ENCODE data around the gene MLLT3.

MLLT3 gene

DNA sequence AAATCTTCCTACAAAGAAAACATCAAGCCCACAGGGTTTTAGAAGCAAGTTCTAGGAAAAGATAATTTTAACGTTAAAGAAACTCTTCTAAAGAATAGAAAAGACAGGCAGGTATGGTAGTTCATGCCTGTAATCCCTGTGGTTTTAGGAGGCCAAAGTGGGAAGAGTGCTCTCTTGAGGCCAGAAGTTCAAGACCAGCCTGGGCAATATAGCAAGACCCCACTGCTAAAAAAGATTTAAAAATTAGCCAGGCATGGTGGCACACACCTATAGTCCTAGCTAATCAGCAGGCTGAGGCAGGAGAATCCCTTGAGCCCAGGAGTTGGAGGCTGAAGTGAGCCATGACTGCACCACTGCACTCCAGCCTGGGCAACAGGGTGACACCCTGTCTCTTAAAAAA lies 193.3 kb downstream of the MLLT3 start:
- no peaks in the 10 kb centered on the region for H3K27me3 Mint-ChIP-seq (ENCODE audit: low read depth)
- DNase-seq (ENCODE audit: low spot score) = no peak
- no peaks in the 10 kb centered on the region for H3K4me1 Mint-ChIP-seq (ENCODE audit: low read depth)
- no peaks in the 10 kb centered on the region for H3K9me3 Mint-ChIP-seq
- no peak overlapping the region for H3K27ac Mint-ChIP-seq
- no peak overlapping the region for H3K4me3 Mint-ChIP-seq
- no peaks in the 10 kb centered on the region for H3K36me3 Mint-ChIP-seq (ENCODE audit: low read depth)

DNA sequence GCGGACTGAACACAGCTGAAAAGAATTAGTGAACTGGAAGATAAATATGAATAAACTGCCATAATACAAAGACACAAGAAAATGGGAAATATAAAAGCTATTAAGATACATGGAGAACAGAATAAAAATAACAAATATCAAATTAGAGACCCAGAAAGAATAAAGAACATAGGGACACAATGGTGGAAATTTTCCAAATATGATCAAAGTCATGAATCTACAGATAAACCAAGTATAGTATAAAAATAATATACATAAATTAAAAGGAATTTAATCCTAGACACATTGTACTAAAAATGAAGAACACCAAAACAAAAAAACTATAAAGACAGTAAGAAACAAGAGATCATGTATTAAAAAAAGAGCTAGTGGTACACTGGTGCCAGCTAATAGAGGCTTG lies 194.9 kb downstream of the MLLT3 start:
- Mint-ChIP-seq H3K27ac (no peak overlapping the region), H3K9me3 (no peaks in the 10 kb centered on the region), H3K36me3 (ENCODE audit: low read depth) (no peaks in the 10 kb centered on the region), H3K4me1 (ENCODE audit: low read depth) (peaks cover 4% of the 10 kb centered on the region), H3K4me3 (no peak overlapping the region), H3K27me3 (ENCODE audit: low read depth) (no peaks in the 10 kb centered on the region)
- no peak for DNase-seq (ENCODE audit: low spot score)

DNA sequence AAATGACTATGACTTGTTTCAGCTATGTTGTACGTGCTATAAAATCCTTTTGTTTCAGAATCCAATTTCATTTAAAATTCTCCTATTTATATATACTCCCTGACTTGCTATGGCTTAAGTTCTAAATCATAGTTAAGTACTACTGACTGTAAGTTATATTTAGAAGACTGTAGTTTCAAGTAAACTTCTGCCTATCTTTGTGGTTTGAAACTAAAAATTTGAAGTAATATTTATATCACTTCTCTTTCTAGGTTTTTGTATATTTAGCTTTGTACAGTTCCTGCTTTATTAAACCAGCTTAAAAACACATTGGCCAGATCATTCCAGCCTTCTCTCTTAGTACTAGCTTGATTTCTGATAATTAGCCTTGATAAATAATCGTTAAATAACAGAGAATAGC lies 196.3 kb downstream of the MLLT3 start:
- Mint-ChIP-seq H3K36me3 (ENCODE audit: low read depth) (no peaks in the 10 kb centered on the region), H3K27ac (no peak overlapping the region), H3K4me3 (no peak overlapping the region), H3K4me1 (ENCODE audit: low read depth) (peaks cover 4% of the 10 kb centered on the region), H3K9me3 (no peaks in the 10 kb centered on the region), H3K27me3 (ENCODE audit: low read depth) (no peaks in the 10 kb centered on the region)
- DNase-seq (ENCODE audit: low spot score) = no peak

DNA sequence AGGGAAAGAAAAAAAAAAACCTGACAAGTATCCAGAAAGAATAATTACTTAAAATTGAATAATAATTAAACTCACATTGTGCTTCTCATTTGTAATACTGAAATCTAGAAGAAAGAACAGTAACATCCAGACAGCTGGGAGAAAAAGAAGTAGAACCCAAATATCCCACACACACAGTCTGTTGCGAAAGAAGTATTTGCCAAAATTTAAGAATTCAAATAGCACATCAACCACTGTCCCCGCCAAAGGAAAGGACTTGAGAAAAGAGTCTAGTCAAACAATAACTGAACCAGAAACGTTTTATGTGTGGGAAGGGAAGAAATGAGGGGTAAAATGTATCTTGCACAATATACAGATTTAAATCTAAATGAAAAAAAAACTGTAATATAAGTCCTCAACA lies 202.8 kb downstream of the MLLT3 start:
- Mint-ChIP-seq H3K4me3 (no peak overlapping the region), H3K27me3 (ENCODE audit: low read depth) (no peaks in the 10 kb centered on the region), H3K4me1 (ENCODE audit: low read depth) (peaks cover 10% of the 10 kb centered on the region), H3K36me3 (ENCODE audit: low read depth) (no peaks in the 10 kb centered on the region), H3K9me3 (no peaks in the 10 kb centered on the region), H3K27ac (no peak overlapping the region)
- DNase-seq (ENCODE audit: low spot score) = no peak

DNA sequence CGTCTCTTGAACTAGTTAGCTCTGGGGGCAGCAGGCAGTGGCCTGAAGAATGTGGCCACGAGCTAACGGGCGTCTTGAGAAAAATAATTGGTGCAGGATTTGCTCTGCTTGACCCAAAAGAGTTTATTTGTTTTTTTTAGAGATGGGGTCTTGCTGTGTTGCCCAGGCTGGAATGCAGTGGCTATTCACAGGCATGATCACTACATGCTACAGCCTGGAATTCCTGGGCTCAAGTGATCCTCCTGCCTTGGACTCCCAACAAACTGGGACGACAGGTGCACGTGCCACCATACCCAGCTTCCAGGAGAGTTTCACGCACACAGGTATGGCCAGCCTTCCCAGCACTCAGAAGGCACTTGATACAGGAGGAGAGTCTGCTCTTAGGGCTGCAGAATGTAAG lies 203.8 kb downstream of the MLLT3 start:
- Mint-ChIP-seq H3K27me3 (ENCODE audit: low read depth) (no peaks in the 10 kb centered on the region), H3K4me3 (no peak overlapping the region), H3K9me3 (no peaks in the 10 kb centered on the region), H3K4me1 (ENCODE audit: low read depth) (peaks cover 11% of the 10 kb centered on the region), H3K36me3 (ENCODE audit: low read depth) (peaks cover 8% of the 10 kb centered on the region), H3K27ac (no peak overlapping the region)
- DNase-seq (ENCODE audit: low spot score) = no peak

DNA sequence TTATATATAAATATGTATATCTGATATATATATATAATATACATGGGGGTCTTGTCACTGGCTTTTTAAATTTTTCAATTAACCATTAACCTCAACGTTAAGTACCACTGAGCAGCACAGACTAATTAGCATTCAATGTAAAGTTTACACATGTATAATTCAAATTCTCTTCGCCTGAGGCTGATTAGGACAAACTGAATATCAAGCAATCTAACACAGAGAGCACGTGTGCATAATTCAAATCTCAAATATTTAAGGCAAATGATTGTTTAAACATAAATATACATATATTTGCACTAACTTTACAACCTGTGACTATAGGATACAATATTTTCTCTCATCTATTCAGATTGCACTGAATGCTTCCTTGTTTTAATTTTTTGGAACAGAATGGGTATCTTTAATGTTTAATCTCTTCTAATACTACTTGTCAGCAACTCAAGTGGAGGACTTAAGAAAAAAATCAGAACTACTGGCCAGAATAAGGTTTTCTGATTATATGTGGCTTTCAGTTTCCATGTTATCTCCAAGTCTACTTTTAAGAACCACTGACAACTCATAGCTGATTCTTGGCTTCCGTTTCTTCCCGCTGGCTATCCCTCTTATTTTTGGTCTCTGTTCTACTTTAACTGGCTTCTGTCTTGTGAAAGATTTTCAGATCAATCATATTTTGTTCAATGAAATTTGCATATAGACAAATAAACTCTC lies 204.8 kb downstream of the MLLT3 start:
- H3K4me1 Mint-ChIP-seq (ENCODE audit: low read depth) = peaks cover 9% of the 10 kb centered on the region
- H3K9me3 Mint-ChIP-seq = no peaks in the 10 kb centered on the region
- no peaks in the 10 kb centered on the region for H3K27me3 Mint-ChIP-seq (ENCODE audit: low read depth)
- peaks cover 16% of the 10 kb centered on the region for H3K36me3 Mint-ChIP-seq (ENCODE audit: low read depth)
- no peak for DNase-seq (ENCODE audit: low spot score)
- H3K27ac Mint-ChIP-seq = no peak overlapping the region
- H3K4me3 Mint-ChIP-seq = no peak overlapping the region

DNA sequence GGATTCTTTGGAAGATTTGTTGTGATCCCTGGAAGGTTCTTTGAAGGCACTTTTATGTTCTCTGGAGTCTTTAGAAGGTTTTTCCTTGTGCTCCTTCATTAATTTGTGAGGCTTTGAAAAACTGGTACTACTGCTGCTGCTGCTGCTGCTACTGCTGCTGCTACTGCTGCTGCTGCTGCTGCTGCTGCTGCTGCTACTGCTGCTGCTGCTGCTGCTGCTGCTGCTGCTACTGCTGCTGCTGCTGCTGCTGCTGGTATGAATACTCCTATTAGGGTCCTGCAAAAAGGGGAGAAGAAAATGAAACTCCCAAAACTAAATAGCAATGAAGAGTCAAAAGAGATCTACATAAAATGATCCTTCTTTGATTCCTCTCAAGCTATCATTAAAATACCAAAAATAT lies 208.1 kb downstream of the MLLT3 start:
- no peak for DNase-seq (ENCODE audit: low spot score)
- no peaks in the 10 kb centered on the region for H3K9me3 Mint-ChIP-seq
- no peak overlapping the region for H3K27ac Mint-ChIP-seq
- H3K36me3 Mint-ChIP-seq (ENCODE audit: low read depth) = peaks cover 29% of the 10 kb centered on the region
- H3K27me3 Mint-ChIP-seq (ENCODE audit: low read depth) = no peaks in the 10 kb centered on the region
- H3K4me1 Mint-ChIP-seq (ENCODE audit: low read depth) = peaks cover 15% of the 10 kb centered on the region
- H3K4me3 Mint-ChIP-seq = no peak overlapping the region

DNA sequence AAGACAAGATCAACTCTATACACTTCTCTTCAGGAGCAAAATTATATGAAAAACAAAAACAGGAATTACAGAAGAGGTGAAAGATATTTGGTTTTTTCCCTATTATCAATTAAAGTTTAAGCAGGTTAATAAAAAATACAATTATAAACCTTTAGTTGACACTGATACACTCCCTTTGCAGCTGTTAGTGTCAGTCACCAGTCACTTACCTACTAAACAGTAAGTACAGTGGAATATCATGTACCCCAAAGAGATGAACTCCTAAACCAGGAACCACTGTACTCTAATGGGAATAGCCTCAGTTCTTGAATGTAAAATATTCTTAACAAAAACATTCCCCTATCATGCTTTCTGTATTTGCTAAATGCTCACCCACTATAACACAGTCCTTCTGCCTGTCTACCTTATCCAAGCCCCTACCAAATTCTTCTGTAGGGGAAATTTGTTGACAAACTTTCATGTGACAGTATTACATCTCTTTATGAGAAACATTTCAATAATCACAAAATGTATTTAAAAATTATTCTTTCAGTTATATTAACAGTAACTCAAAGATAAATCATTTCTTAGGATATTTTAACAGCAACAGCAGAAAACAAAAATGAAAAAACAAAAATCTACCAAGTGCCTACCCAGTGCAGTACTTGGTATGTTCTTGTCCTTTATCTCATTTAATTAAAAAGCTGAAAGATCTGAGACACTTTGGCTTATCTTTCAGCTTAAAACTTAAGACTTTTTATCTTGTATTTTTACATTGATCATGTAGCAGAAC lies 212.8 kb downstream of the MLLT3 start:
- H3K27me3 Mint-ChIP-seq (ENCODE audit: low read depth) = no peaks in the 10 kb centered on the region
- H3K9me3 Mint-ChIP-seq = no peaks in the 10 kb centered on the region
- H3K27ac Mint-ChIP-seq = peak overlapping the region; percentile 16
- H3K36me3 Mint-ChIP-seq (ENCODE audit: low read depth) = peaks cover 45% of the 10 kb centered on the region
- no peak for DNase-seq (ENCODE audit: low spot score)
- peaks cover 20% of the 10 kb centered on the region for H3K4me1 Mint-ChIP-seq (ENCODE audit: low read depth)
- peak overlapping the region; percentile 53 for H3K4me3 Mint-ChIP-seq

DNA sequence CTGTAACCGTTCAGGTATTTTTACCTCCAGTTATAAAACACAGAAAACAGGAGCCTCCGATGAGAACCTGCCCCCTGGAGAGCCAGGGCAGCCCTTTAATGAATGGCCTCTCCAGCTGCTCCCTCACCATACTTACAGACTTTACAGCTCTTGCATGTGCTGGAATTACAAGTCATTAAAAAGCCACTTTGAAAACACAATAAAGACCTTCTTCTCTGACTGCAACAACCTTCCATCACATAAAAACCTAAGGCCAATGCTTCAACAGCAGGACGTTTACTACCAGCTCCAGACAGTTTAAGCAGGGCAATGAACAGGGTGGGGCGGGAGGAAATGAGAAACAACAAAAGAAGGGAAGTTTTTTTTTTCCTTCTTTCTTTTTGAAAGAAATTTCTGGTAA lies 213.8 kb downstream of the MLLT3 start:
- DNase-seq (ENCODE audit: low spot score) = no peak
- Mint-ChIP-seq H3K36me3 (ENCODE audit: low read depth) (peaks cover 37% of the 10 kb centered on the region), H3K27me3 (ENCODE audit: low read depth) (no peaks in the 10 kb centered on the region), H3K27ac (peak overlapping the region; percentile 8), H3K4me1 (ENCODE audit: low read depth) (peaks cover 26% of the 10 kb centered on the region), H3K9me3 (no peaks in the 10 kb centered on the region), H3K4me3 (peak overlapping the region; percentile 53)

DNA sequence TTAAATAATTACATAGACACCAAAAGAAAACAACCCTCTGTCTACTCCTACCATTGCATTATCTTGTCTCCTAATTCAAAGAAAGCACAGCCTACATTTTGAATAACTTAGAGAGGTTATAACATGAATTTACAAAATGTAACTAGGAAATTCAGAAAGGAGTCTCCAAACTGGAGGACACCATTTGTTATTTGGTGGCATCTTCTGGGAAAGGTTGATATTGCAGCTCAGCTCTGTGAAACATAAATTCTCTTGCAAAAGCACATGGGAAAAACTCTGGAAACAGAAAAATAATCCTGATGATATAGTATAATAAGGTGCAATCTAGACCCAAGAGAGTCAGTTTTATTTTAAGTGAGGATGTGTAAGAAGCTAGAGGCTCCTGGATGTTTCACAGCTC lies 215.3 kb downstream of the MLLT3 start:
- H3K36me3 Mint-ChIP-seq (ENCODE audit: low read depth) = peaks cover 29% of the 10 kb centered on the region
- no peaks in the 10 kb centered on the region for H3K27me3 Mint-ChIP-seq (ENCODE audit: low read depth)
- H3K4me1 Mint-ChIP-seq (ENCODE audit: low read depth) = peaks cover 34% of the 10 kb centered on the region
- no peaks in the 10 kb centered on the region for H3K9me3 Mint-ChIP-seq
- no peak overlapping the region for H3K27ac Mint-ChIP-seq
- no peak for DNase-seq (ENCODE audit: low spot score)
- no peak overlapping the region for H3K4me3 Mint-ChIP-seq

DNA sequence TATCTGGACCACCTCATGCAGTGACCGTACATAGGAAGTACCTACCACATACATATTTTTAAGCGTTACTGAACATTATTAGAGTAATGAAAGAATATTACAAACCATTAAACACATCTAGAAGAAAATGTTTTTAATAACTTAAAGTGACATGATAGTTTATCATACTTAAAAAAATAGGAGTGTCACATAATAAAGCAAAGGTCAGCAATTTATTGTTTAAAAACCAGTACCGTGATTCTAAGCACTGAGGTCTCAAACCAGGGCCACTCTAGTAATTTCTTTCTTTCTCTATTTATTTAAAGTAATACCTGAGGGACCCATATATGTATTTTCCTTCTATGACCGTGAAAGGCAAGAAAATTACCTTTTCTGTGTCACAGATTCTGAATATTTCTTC lies 216.0 kb downstream of the MLLT3 start:
- no peak overlapping the region for H3K4me3 Mint-ChIP-seq
- DNase-seq (ENCODE audit: low spot score) = no peak
- H3K27ac Mint-ChIP-seq = no peak overlapping the region
- H3K36me3 Mint-ChIP-seq (ENCODE audit: low read depth) = peaks cover 30% of the 10 kb centered on the region
- peaks cover 34% of the 10 kb centered on the region for H3K4me1 Mint-ChIP-seq (ENCODE audit: low read depth)
- no peaks in the 10 kb centered on the region for H3K27me3 Mint-ChIP-seq (ENCODE audit: low read depth)
- no peaks in the 10 kb centered on the region for H3K9me3 Mint-ChIP-seq

DNA sequence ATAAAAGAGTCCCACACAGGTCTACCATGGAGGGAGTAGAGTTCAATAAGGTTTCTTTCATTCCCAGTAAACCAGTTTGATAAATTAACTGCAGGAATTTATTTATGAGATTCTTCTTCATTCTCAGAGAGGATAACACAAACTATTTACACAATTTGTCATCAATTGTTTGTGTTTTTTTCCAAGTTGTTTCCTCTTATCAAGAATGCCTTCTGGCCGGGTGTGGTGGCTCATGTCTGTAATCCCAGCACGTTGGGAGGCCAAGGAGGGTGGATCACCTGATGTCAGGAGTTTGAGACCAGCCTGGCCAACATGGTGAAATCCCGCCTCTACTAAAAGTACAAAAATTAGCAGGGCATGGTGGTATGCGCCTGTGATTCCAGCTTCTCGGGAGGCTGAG lies 216.7 kb downstream of the MLLT3 start:
- H3K27ac Mint-ChIP-seq = no peak overlapping the region
- no peak overlapping the region for H3K4me3 Mint-ChIP-seq
- H3K4me1 Mint-ChIP-seq (ENCODE audit: low read depth) = peaks cover 34% of the 10 kb centered on the region
- H3K36me3 Mint-ChIP-seq (ENCODE audit: low read depth) = peaks cover 28% of the 10 kb centered on the region
- no peaks in the 10 kb centered on the region for H3K9me3 Mint-ChIP-seq
- H3K27me3 Mint-ChIP-seq (ENCODE audit: low read depth) = no peaks in the 10 kb centered on the region
- no peak for DNase-seq (ENCODE audit: low spot score)

DNA sequence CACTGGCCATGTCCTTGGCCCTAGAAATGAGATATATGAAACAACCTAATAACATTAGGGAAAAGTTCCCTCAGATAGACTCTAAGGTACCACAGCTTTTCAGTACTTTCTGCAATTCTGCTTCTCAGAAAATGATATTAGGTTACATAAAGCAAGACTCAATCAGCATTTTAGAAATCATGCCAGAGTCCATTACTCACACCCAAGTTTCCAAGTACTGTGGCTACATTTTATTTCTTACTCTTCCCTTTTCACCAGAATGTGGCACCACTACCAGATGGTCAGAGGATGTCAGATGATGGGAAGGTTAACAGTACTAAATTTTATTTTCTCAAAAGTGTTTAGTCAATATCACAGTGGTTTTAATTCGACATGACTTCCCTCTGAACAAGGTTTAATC lies 217.2 kb downstream of the MLLT3 start:
- Mint-ChIP-seq H3K27ac (no peak overlapping the region), H3K4me1 (ENCODE audit: low read depth) (peaks cover 33% of the 10 kb centered on the region), H3K4me3 (no peak overlapping the region), H3K36me3 (ENCODE audit: low read depth) (peaks cover 25% of the 10 kb centered on the region), H3K27me3 (ENCODE audit: low read depth) (no peaks in the 10 kb centered on the region), H3K9me3 (no peaks in the 10 kb centered on the region)
- DNase-seq (ENCODE audit: low spot score) = no peak

DNA sequence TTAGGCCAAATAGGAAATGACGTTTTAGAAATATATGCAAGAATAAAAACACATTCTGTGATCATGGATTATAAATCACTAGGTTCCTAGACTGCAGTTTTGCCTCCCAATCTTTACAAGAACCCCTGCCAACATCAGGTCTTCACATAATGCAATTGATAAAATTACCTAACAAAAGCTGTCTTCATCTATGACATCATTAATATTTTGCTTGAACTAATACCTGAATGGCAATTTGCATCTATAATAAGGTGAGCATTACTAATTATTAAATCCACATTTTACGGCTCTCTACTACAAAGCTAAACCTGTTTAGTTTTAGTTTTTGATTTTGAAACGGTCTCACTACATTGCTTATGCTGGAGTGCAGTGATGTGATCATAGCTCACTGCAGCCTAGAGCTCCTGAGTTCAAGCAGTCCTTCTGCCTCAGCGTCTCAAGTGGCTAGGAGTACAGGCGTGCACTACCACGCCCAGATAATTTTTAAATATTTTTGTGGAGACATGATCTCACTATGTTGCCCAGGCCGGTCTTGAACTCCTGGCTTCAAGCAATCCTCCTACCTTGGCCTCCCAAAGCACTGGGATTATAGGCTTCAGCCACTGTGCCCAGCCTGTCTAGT lies 218.0 kb downstream of the MLLT3 start:
- Mint-ChIP-seq H3K27me3 (ENCODE audit: low read depth) (no peaks in the 10 kb centered on the region), H3K9me3 (no peaks in the 10 kb centered on the region), H3K4me1 (ENCODE audit: low read depth) (peaks cover 34% of the 10 kb centered on the region), H3K4me3 (no peak overlapping the region), H3K36me3 (ENCODE audit: low read depth) (peaks cover 26% of the 10 kb centered on the region), H3K27ac (no peak overlapping the region)
- no peak for DNase-seq (ENCODE audit: low spot score)
